HG03175 (cell line): ENCODE results near the gene PNMA6A.
"Not testable (repeated sequence)": the region's sequence is repeated elsewhere in the genome, so short reads cannot be mapped to it uniquely, and the experiment has no call there.

Source experiments
- ATAC-seq: cut with Tn5 transposase; IDR thresholded peaks from one replicate; pipeline ENCODE4 v1.9.1; 2021; ENCODE audit warnings: mild to moderate bottlenecking, moderate library complexity; ENCODE audit not compliant: unreplicated experiment

Gene PNMA6A

GRCh38 chrX:153071909-153072583 is at the start of gene PNMA6A:
Gene PNMA6A (plus strand): TSS chrX:153072454. CDS start chrX:153073063, 609 bp downstream.
- ATAC-seq = peak; percentile 59

- not testable (repeated sequence) for ATAC-seq
Observed at GRCh38 chrX:153026501-153026900, 45.8 kb upstream of the PNMA6A start.

DNA sequence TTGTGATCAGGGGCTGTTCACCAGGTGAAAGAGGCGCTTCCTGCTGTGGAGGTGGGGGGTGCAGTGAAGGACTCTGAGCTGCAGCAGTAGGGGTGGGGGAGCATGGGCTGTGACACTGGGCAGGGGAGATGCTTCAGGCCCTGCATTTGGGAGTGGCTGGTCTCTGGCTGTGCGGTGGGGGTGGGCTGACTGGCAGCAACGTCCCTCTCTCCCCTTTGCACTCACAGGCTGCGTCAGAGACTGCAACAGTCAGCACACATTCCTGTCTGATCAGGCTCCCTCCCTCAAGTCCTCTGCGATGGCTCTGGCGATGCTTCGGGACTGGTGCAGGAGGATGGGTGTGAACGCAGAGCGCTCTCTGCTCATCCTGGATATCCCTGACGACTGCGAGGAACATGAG is 43.8 kb upstream of the PNMA6A start:
- ATAC-seq = not testable (repeated sequence)

- ATAC-seq = no peak
Observed at GRCh38 chrX:153029162-153029561, 43.1 kb upstream of the PNMA6A start.

- ATAC-seq = no peak
Observed at GRCh38 chrX:153029875-153030274, 42.4 kb upstream of the PNMA6A start.

DNA sequence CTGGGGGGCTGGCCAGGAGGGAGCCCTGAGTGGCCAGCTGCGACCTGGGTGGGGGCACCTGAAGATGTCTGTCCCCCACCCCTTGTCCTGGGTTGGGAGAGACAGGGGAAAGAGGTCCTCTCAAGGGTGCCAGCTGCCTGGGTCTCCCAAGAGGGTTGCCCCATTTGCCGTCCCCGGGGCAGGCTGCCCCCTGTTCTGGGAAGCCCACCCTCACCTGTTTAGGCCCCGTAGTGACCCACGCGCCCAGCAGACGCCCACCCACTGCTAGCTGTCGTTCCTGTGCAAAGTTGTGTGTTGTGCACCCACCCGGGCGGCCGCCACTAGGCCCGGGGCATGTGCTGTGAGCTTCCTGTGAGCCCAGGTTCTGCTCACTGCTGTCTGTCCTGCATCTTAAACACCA is 41.5 kb upstream of the PNMA6A start:
- no peak for ATAC-seq

- peak; percentile 91 for ATAC-seq
Observed at GRCh38 chrX:153032397-153033118, 39.7 kb upstream of the PNMA6A start.

DNA sequence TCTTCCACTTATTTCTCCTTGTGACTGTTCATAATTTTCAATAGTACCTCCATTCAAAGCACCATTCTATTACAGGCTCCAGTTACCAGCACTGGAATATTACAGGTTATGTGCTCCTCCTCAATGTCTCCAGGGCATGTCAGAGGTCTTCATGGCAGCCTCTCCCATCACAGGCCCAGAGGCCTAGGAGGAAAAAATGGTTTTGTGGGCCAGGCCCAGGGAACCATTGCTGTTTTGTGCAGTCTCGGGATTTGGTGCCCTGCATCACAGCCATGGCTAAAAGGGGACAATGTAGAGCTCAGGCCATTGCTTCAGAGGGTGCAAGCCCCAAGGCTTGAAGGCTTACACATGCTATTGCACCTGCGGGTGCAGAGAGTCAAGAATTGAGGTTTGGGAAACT is 23.2 kb upstream of the PNMA6A start:
- no peak for ATAC-seq

- ATAC-seq = no peak
Observed at GRCh38 chrX:153052534-153052933, 19.7 kb upstream of the PNMA6A start.

GRCh38 chrX:153055871-153056749 is 16.1 kb upstream of the PNMA6A start, which contains the start of gene PNMA3:
Gene PNMA3 (plus strand): TSS chrX:153056470. CDS start chrX:153057056, 586 bp downstream.
- ATAC-seq = no peak

DNA sequence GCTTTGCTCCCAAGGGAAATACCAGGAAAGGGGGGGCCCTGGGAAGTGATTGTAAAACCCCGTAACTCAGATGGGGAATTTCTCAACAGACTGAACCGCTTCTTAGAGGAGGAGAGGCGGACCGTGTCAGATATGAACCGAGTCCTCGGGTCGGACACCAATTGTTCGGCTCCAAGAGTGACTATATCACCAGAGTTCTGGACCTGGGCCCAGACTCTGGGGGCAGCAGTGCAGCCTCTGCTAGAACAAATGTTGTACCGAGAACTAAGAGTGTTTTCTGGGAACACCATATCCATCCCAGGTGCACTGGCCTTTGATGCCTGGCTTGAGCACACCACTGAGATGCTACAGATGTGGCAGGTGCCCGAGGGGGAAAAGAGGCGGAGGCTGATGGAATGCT is 15.0 kb upstream of the PNMA6A start:
- ATAC-seq = no peak

DNA sequence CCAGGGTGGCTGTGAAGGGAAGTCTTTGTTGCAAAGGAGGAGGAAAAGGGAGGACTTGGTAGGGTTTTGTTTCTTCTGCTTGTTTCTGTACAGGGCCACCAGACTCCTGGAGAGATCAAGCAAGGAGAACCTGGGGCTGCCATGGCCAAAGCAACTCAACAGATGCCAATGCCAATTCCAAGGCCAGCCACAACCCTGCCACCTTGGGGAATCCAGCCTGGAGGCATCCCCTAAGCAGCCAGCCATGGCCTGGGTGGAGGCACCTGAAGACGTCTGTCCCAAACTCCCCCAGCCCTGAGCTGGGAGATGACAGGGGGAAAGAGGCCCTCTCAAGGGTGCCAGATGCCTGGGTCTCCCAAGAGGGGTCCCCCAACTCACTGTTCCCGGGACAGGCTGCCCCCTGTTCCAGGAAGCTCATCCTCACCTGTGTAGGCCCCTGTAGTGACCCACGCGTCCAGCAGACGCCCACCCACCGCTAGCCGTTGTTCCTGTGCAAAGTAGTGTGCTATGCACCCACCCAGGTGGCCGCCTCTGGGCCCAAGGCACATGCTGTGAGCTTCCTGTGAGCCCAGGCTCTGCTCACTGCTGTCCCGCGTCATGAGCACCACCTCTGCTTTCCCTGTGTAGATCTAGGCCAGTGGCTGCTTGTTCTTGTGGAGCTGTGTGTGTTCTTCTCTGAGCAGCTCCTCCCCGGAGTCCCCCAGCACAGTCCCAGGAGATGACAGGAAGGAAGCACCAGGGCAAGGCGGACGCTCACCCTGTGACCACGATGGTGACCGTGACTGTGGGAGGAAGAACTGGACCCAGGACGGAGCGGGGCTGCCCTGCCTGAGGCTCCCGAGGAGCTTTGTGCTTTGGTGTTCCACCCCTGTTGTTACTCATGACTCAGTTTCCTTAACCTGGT is 12.8 kb upstream of the PNMA6A start:
- ATAC-seq = no peak

DNA sequence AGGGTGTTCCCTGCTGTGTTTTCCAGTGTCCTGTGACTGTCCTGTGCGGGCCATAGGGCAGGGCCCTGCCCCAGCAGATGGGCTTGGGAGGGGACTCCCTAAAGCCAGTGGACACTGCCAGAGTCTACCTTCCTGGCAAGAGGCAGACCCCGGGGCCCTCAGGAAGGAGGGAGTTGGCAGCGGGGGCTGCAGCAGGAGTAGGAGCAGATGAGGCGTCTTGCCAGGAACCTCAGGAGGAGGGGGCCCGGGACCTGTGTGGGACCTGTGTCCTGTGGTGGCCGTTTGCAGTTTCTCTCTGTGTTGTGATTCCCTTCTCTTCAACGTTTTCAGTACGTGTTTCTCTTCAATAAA is 12.2 kb upstream of the PNMA6A start:
- no peak for ATAC-seq

- ATAC-seq = no peak
Observed at GRCh38 chrX:153061732-153062131, 10.5 kb upstream of the PNMA6A start.

GRCh38 chrX:153063315-153063714 is 8.9 kb upstream of the PNMA6A start:
- no peak for ATAC-seq

DNA sequence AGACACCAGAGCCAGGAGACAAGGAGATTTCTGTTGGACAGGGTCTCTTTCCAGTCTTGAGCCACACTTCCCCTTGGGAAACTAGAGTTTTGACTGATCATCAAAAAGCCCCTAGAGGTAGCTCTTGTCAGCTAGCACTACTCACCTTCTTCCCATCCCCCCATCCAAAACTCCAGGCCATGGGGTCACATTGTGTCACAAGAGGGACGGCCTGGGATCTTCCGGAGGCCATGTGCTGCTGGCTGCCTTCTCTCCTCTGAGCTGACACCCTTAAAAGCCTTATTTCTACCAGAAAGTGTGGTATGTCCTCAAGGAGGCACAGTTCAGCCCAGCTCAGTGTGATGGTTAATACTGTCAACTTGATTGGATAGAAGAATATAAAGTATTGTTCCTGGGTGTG is 8.2 kb upstream of the PNMA6A start:
- no peak for ATAC-seq

- ATAC-seq = no peak
Observed at GRCh38 chrX:153065389-153065788, 6.9 kb upstream of the PNMA6A start.

DNA sequence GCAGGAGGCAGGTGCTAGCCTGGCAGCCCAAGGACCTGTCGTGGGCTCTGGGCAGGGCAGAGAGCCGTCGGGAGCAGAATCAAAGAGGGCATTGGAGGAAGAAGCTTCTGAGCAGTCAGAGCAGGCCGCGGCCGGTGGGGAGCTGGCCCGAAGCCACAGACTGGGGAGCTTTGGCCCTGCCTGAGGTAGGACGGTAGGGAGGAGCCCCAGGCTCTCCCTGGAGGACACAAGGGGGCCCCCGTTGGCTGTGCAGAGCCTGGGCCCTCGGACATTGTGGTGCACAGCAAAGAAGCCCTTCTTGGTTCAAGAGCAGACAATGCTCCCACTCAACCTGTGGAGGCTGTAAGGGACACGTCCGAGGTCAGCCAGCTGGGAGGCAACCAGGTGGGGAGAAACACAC is 5.9 kb upstream of the PNMA6A start:
- ATAC-seq = not testable (repeated sequence)

- ATAC-seq = not testable (repeated sequence)
Observed at GRCh38 chrX:153073331-153073730, 1.1 kb downstream of the PNMA6A start.

GRCh38 chrX:153074262-153074899 is 2.1 kb downstream of the PNMA6A start:
- ATAC-seq = no peak
